ENCODE data around the gene FLT4. TPM values are rescaled to one million over a fixed set of nuclear protein-coding genes. Genes with fewer than 3 reads are reported as not detected.

FLT4 gene
- total RNA-seq, 2 donors from 2014 or later, result 18.0 to 29.6 TPM

DNA sequence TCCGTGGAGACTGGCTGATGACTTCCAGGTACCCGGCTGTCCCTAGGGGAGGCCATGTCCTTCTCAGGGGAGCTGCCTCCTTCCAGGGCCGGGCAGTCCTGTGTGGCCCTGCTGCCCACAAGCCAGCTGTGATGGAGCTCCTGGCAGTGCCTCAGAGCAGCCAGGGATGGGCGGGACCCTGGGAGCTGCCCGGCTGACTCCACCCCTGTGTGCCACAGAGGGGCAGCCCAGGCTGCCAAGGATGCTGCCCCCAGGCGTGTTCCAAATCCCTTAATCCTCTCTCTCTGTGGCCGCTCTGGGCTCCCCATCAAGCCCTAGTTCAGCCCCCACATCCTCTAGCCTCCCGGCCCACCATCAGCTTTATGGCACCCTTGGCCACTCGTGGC lies 51.1 kb downstream of the FLT4 start:
- DNase-seq (ENCODE audit: low spot score), result peak; percentile 58
- intact Hi-C loops (cut with DNase I), result no loop called here

DNA sequence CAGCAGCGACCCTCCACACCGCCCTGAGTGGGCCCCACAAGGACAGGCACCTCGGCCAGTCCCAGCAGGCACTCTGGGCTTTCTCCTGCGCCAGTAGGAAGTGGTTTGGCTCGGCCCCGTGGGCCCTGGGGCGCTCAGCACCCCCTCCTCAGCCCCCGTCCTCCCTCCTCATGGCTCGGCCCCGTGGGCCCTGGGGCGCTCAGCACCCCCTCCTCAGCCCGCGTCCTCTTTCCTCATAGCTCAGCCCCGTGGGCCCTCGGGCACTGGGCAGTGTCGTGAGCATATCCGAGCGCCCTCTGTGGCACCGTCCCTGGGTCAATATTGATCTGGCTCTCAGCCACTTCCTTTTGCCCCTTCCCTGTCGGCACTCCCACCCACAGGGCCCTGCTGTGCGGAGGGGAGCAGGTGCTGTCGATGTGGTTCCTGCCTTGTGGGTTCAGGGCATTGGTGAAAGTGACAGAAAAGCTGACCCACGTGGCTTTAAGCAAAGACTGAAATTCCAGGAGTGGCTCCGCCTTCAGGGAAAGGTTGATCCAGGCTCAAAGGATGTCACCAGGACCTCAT lies 52.6 kb downstream of the FLT4 start:
- DNase-seq (ENCODE audit: low spot score), result no peak
- intact Hi-C loops (cut with DNase I), result no loop called here

DNA sequence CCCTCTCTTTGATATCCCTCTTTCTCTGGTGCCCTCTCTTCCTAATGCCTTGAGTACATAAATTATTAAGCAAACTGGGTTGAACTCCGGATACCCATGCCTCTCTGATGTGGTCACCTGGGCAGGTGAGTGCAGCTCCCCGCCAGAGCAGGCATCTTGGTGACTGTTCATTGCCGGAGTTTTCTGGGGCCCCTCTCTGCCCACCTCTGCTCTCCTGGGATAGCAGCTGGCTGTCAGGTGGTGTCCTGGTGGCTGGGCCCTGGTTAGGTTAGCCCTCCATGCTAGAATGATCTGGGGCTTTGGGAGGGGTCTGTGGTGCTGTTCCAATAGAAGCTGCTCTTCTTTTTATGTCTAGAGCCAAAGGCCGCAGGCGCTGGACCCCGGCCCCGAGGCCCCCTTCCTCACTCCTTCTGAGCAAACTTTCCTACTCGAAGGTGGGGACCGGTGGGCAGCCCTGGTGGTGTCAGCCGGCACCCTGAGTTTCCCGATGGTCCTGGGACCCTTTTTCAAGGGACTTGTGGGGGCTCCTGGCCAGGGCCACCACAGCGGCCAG lies 53.2 kb downstream of the FLT4 start:
- intact Hi-C loops (cut with DNase I), result no loop called here

DNA sequence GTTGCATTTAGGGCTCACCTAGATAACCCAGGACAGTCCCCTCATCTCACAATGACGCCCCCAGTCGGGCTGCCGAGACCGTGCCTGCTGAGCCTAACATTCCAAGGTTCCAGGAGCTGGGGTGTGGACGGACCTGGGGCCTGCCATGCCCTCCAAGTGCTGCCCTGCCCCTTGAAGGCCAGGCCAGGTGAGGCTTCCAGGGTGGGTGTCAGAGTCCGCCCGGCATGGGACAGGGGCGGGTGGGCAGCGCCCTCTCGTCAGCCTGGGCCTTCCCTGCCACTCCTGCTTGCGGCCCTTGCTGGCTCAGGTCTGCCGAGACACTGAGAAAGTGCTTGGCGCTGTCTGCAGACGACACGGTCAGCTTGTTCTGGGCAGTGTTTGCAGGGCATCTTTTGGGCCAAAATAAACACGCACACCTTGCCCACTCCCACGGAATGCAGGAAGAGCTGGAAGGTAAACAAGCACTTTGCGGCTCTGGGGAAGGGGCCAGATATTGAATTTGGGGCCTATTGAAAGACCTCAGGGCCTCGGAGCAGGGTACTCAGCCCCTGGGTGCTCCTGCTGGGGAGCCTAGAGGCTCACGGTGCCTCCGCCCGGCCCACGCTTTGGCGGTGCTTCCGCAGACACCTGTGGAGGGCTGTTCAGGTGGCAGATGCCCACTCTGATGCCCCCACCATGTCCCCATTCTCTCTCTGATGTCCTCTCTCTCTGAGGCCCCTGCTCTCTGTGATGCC lies 53.9 kb downstream of the FLT4 start:
- intact Hi-C loops (cut with DNase I), result no loop called here
- DNase-seq (ENCODE audit: low spot score), result no peak

More for the DNA sequence above, 53.2 kb downstream of the FLT4 start:
- no peak for DNase-seq (ENCODE audit: low spot score)

DNA sequence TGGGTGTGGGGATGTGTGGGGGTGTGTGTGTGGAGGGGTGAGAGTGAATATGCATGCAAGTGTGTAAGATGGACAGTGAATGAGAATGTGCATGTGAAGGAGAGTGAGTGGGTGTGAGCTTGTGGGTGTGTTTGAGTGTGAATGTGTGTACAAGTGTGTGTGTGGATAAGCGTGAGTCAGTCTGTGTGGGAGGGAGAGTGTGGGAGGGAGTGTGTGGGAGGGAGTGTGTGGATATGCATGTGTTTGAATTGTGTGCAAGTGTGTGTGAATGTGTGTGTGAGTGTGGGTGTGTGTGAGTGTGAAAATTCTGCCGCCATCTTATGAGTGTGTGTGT lies 54.4 kb downstream of the FLT4 start:
- DNase-seq (ENCODE audit: low spot score), result no peak
- intact Hi-C loops (cut with DNase I), result no loop called here

DNA sequence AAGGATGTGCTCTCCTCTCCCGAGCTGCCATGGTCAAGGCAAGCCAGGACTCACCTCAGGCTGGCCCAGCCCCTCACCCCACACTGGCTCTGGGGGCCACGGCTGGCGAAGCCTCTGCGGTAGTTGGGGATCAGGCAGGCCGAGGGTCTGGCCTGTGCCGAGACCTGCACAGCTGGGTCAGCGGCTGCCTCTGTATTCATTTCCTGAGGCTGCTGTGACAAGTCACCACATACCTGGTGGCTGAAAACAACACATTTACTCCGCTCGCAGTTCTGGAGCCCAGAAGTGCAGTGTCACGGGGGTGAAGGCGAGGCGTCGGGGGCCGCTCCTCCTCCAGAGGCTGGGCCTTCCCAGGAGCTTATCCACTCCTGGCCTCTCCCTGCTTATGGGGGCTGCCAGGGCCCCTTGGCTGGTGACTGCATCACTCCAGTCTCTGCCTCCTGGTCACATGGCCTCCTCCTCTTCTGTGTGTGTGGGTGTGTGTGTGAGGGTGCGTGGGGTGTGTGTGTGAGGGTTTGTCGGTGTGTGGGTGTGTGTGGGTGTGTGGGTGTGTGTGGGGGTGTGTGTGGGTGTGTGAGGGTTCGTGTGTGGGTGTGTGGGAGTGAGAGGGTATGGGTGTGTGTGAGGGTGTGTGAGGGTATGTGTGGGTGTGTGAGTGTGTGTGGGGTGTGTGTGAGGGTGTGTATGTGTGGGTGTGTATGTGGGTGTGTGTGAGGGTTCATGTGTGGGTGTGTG lies 54.9 kb downstream of the FLT4 start:
- DNase-seq (ENCODE audit: low spot score), result no peak
- intact Hi-C loops (cut with DNase I), result loop anchor here in 1 of 2 donors (5.0 kb wide), 1 partner anchor 362 kb away; no protein-coding TSS in a partner anchor

DNA sequence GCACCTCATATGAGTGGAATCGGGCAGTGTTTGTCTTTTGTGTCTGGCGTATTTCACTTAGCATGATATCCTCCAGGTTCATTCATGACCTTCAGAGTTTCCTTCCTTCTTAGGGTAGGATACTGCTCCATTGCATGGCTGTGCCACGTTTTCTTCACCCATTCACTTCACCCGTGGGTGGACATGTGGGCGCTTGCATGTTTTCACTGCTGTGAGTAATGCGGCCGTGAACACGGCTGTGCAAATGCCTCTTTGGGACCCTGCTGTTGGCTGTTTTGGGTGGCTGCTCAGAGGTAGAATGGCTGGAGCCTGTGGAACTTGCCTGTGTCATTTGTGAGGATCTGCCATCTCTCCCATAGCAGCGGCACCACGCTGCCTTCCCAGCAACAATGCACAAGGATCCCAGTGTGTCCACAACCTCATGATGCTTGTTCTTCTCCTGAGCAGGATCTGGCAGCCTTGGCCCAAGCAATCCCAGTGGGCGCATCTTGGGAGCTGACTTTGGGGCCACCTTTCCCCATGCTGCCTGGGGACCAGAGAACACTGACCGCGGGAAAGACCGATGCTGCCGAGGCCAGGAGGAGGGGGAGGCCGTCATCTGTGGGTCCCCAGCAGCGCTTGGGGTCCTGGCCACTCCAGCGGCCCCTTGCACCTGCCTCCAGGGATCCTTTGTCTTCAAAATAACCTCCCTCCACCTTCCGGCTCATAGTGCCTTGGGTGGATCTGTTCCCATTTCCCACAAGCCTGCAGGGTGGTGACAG lies 55.8 kb downstream of the FLT4 start:
- no peak for DNase-seq (ENCODE audit: low spot score)
- intact Hi-C loops (cut with DNase I), result loop anchor here in 1 of 2 donors (5.0 kb wide), 1 partner anchor 361 kb away; no protein-coding TSS in a partner anchor

DNA sequence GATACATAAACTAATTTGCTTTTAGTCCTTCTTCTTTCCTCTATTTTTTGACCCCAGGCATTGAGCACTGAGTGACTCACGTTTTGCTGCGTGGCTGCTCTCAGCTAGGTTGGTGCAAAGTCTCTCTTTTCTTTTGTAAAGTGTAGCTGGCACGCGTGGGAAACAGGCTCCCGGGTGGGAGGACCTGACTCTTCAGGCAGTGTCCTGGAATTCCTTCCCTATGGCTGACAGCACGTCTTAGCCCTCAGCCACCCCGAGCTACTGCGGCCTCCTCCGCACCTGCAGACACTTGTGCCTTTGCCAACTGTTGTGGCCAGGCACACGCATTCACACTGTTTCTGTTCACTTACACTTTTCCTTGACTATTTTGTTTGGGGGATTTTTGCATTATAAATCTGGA lies 57.2 kb downstream of the FLT4 start:
- intact Hi-C loops (cut with DNase I), result loop anchor here in 1 of 2 donors (5.0 kb wide), 1 partner anchor 360 kb away; no protein-coding TSS in a partner anchor
- no peak for DNase-seq (ENCODE audit: low spot score)

DNA sequence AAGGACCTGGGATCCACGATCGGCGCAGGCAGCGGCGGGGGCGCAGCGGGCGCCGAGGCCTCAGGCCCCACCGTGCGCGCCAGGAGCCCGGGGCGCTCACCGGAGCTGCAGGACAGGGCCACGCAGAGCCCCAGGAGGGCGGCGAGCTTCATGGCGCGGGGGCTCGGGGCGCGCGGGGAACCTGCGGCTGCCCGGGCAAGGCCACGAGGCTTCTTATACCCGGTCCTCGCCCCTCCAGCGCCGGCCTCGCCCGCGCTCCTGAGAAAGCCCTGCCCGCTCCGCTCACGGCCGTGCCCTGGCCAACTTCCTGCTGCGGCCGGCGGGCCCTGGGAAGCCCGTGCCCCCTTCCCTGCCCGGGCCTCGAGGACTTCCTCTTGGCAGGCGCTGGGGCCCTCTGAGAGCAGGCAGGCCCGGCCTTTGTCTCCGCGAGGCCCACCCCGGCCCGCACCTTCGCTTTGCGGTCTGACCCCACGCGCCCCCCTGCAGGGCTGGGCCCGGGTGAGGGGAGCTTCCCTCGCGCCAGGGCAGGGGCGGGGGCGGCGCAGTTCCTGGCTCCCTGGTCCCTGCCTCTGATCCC lies 58.0 kb downstream of the FLT4 start, which contains the start of gene SCGB3A1:
Gene SCGB3A1 (minus strand): TSS at position 189 of the 577 bp plus-strand sequence. CDS start 37 bp downstream, at position 152.
- peak; percentile 80 for DNase-seq (ENCODE audit: low spot score)
- intact Hi-C loops (cut with DNase I), result loop anchor here in 1 of 2 donors (5.0 kb wide), 1 partner anchor 359 kb away; no protein-coding TSS in a partner anchor

DNA sequence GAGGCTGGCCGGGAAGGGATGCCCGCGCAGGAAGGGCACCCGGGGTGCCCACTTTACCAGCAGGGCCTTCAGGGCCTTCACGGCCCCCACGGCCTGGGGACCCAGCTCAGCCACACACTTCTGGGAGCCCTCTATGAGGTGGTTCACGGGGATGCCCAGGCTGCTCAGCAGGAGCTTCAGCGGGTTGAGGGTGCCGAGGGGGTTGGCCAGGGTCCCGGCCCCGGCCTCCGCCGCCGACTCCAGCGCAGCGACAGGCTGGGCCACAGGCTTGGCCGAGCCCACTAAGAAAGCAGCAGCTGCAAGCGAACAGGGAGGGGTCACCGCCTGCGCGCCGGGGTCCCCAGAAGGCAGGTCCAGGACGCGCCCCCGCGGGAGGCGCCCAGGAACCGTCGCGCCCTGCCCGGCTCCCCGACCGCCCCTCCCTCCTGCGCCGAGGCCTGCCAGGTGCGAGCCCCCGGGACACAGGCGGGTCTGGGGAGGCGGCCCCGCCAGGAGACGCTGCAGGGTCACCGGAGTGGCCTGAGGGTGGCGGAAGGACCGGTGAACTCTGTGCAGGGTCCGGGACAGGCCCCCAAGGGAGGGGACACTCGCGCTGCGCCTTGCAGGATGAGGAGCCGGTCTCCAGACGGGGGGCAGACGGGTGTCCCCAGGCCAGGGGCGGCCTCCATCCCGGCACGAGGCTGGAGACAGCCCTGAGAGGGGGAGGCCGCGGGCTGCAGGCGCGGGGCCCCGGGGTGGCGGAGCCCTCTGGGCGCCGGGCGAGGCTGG lies 58.7 kb downstream of the FLT4 start:
- intact Hi-C loops (cut with DNase I), result loop anchor here in 1 of 2 donors (5.0 kb wide), 1 partner anchor 358 kb away; no protein-coding TSS in a partner anchor
- DNase-seq (ENCODE audit: low spot score), result no peak

DNA sequence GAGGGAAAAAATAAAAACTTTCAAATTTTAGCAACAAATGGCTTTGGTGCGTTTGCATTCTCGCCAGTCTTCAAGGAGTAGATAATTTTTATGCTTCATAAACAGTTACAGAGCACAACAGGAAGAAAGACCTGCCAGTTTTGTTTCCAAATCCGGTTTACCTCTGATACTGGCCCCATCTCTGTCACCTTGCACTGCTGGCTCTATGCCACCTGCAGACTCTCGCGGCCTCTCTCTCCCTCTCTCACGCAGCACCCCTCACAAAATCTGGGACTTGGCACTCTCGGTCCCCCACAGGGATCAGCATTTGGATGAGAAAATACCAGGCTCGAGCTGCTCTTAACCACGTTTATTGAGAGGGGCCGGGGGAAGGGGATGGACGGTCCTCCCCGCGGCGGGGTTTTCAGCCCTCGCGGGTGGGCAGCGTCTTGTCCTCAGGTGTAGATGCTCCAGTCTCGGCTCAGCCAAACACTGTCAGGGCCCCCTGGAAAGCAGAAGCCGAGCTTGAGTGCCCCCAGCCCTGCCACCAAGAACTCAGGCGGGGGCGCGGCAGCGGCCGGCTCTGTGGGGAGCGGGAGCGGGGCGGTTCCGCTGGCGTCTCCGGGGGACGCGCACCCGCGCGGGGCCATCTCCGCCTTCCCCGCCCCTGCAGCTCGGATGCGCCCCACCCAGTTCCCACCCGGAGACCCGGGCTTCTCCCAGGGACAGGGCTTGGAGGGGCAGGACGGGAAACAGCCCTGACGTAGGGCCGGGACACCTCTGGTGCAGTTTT lies 59.4 kb downstream of the FLT4 start:
- intact Hi-C loops (cut with DNase I), result loop anchor here in 1 of 2 donors (5.0 kb wide), 1 partner anchor 358 kb away; no protein-coding TSS in a partner anchor
- no peak for DNase-seq (ENCODE audit: low spot score)

DNA sequence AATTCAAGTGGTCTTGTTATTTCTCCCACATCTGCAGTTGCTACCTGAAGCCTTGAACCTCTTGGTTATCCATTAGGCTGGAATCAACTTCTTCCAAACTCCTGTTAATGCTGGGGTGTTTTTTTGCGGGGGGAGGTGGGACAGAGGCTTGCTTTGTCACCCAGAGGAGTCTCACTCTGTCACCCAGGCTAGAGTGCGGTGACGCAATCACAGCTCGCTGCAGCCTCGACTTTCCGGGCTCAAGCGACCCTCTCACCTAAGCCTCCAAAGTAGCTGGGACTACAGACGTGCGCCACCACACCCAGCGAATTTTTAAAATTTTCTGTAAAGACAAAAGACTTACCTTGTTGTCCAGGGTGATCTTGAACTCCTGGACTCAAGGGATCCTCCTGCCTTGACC lies 62.5 kb downstream of the FLT4 start:
- no peak for DNase-seq (ENCODE audit: low spot score)
- intact Hi-C loops (cut with DNase I), result no loop called here

DNA sequence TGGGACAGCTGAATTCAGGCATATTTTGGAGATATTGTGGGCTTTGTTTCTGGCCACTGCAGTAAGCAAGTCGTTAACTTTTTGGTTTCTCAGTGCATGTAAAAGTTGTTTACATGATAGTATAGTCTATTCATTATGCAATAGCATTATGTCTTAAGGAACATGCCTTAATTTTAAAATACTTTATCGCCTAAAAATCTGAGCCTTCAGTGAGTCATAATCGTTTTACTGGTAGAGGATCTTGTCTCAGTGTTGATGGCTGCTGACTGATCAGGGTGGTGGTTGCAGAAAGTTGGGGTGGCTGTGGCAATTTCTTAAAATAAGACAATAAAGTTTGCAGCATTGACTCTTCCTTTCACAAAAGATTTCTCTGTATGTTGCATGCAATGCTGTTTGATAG lies 63.2 kb downstream of the FLT4 start:
- DNase-seq (ENCODE audit: low spot score), result no peak
- intact Hi-C loops (cut with DNase I), result no loop called here

DNA sequence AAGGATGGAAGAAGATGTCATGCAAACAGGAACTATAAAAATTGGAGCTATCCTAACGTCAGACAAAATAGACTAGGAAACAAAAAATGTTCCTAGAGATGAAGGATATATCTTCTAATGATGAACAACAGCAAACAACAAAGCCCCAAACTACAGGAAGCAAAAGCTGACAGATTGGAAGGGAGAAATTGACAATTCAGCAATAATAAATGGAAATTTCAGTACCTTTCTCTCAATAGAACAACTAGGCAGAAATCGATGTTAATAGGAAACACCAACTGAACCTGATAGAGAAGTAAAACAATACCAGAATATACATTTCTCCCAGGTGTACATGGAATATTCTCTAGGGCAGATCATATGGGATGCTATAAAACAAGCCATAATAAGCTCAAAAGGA lies 65.7 kb downstream of the FLT4 start:
- intact Hi-C loops (cut with DNase I), result no loop called here
- DNase-seq (ENCODE audit: low spot score), result no peak

DNA sequence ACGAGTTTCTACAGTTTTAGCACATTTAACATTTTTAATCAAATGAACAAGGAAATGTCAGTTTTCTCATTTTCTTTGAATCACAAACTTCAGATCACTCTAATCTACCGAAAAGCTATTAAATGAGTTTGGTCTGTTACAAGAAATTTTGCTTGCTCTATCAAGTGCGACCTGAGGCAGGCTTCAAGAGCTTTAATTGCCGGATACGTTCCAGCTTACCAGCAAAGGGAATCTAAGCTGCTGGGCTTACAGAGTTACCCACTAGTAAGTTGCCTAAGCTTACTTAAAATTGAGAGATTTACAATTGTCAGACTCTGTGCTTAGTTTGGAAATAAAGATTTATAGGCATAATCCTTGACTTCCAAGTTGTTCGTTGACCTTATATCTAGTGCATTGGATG lies 68.7 kb downstream of the FLT4 start:
- DNase-seq (ENCODE audit: low spot score), result no peak
- intact Hi-C loops (cut with DNase I), result no loop called here

DNA sequence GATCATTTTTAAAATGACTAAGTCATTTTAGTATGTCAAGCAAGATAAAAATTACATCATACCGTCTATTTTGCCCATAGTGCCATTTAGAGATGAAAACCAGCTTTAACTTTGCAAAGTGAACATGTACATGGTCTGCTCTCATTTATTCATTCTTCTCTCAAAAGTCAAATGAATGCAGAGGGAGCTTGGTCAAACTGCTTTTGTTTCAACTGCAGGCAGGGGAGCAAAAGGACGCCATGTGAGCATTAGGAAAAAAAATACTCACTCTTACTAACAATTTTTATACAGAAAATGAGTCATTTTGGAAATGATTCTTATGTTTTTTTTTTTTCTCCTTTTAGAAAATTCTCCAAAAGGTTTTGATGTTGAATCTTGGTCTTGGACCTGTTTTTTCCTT lies 73.8 kb downstream of the FLT4 start:
- intact Hi-C loops (cut with DNase I), result no loop called here
- DNase-seq (ENCODE audit: low spot score), result no peak

DNA sequence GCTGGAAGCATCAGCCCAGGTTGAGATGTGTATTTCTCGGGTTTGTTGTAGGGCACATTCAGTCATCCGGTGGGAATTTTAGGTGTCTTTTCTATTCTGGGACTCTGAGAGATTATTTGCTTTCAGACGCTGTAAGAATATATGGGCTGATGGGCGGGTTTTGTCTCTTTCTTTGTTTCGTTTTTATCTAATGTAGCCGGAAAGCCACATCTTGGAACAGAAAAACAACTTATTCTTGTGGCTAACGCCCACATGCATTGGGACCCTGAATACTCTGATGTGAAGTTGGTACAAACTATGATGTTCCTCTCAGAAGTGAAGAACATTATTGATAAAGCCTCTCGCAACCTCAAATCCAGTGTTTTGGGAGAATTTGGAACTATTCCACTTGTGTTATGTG lies 80.5 kb downstream of the FLT4 start:
- no peak for DNase-seq (ENCODE audit: low spot score)
- intact Hi-C loops (cut with DNase I), result no loop called here
